SU-DHL-6 (cell line): ENCODE data around the gene KRTAP12-1.

Experiments used
- EZH2phosphoT487 ChIP-seq: fragments of 200-600 bp; sonication (generic), shearing (Covaris generic); conservative IDR thresholded peaks from 2 replicates; pipeline ENCODE4 v1.6.1; 2018; ENCODE audit warnings: mild to moderate bottlenecking, antibody characterized with exemption, low read length, moderate library complexity, mixed read lengths
- TF ChIP-seq, protein P1 (sequence below): fragments of 200-600 bp; sonication (generic); IDR thresholded peaks from one replicate; pipeline ENCODE4 v1.5.1; 2017; ENCODE audit warnings: antibody characterized with exemption, mild to moderate bottlenecking, low read length, moderate library complexity; ENCODE audit not compliant: insufficient read depth, poor library complexity, severe bottlenecking

DNA sequence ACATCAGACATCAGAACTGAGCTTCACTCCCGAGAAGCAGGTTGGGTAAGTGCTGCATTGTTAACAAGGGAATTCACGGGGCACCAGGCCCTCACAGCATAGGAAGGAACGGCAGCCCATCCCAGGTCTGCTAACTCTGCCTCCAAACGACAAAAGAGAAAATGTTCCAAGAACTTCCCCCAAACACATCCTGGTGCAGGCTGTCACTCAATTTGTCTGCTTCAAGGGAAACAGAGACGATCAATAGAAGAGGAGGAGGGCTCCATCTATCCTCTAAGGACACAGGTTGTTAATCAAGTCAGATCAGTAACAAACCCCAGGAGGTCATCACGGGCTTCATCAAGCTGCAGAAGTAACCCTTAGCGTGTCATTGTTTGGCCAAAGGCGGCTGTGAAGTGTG is 32.9 kb upstream of the KRTAP12-1 start:
- TF ChIP-seq, protein P1, sequence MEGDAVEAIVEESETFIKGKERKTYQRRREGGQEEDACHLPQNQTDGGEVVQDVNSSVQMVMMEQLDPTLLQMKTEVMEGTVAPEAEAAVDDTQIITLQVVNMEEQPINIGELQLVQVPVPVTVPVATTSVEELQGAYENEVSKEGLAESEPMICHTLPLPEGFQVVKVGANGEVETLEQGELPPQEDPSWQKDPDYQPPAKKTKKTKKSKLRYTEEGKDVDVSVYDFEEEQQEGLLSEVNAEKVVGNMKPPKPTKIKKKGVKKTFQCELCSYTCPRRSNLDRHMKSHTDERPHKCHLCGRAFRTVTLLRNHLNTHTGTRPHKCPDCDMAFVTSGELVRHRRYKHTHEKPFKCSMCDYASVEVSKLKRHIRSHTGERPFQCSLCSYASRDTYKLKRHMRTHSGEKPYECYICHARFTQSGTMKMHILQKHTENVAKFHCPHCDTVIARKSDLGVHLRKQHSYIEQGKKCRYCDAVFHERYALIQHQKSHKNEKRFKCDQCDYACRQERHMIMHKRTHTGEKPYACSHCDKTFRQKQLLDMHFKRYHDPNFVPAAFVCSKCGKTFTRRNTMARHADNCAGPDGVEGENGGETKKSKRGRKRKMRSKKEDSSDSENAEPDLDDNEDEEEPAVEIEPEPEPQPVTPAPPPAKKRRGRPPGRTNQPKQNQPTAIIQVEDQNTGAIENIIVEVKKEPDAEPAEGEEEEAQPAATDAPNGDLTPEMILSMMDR, result no peak
- no peak for TF ChIP-seq EZH2phosphoT487
